ENCODE results near the gene MAGEA6. TPM values are rescaled to one million over a fixed set of nuclear protein-coding genes. Genes with fewer than 3 reads are reported as not detected.
"Not testable (repeated sequence)": the region's sequence is repeated elsewhere in the genome, so short reads cannot be mapped to it uniquely, and the experiment has no call there.

The MAGEA6 gene
- total and polyA plus RNA-seq, 4 donors = not detected

- Histone ChIP-seq H3K4me1 (ENCODE audit: control insufficient read depth in 5 of 5, insufficient read depth in 5 of 5, low read length in 5 of 5) (no peaks in the 10 kb centered on the region), H3K36me3 (ENCODE audit: control insufficient read depth in 4 of 4, insufficient read depth in 4 of 4, low read length in 4 of 4) (no peaks in the 10 kb centered on the region), H3K27me3 (ENCODE audit: control insufficient read depth in 3 of 3, insufficient read depth in 3 of 3, low read length in 2 of 3) (no peaks in the 10 kb centered on the region), H3K27ac (ENCODE audit: low read depth in 1 of 2, low read length in 1 of 2) (no peak overlapping the region), H3K4me3 (no peak overlapping the region), H3K9ac (ENCODE audit: insufficient read depth in 1 of 2, low read length in 2 of 2) (no peak overlapping the region), H3K9me3 (ENCODE audit: control insufficient read depth in 4 of 4, insufficient read depth in 3 of 4, low read length in 3 of 4) (peaks cover 0 to 3% (median 0%) of the 10 kb centered on the region in 4 donors)
- no peak for TF ChIP-seq CTCF (IDR thresholded peaks at IDR 0.05; ENCODE audit: control extremely low read depth, extremely low read depth)
- ATAC-seq (ENCODE audit: insufficient read depth, low FRiP score) (no peak), DNase-seq (no peak)
- 59 to 86% methylated on average over 1 to 2 of the region's 2 CpGs for WGBS, 2 donors
Observed at GRCh38 chrX:152735101-152735500, 34.4 kb downstream of the MAGEA6 start.

GRCh38 chrX:152734143-152734858, 35.2 kb downstream of the MAGEA6 start:
- H3K9ac ChIP-seq (ENCODE audit: insufficient read depth in 1 of 2, low read length in 2 of 2); ATAC-seq (ENCODE audit: insufficient read depth, low FRiP score); H3K27ac ChIP-seq (ENCODE audit: low read depth in 1 of 2, low read length in 1 of 2); H3K27me3 ChIP-seq (ENCODE audit: control insufficient read depth in 3 of 3, insufficient read depth in 3 of 3, low read length in 2 of 3); H3K4me3 ChIP-seq; DNase-seq; H3K36me3 ChIP-seq (ENCODE audit: control insufficient read depth in 4 of 4, insufficient read depth in 4 of 4, low read length in 4 of 4); H3K4me1 ChIP-seq (ENCODE audit: control insufficient read depth in 5 of 5, insufficient read depth in 5 of 5, low read length in 5 of 5); H3K9me3 ChIP-seq (ENCODE audit: control insufficient read depth in 4 of 4, insufficient read depth in 3 of 4, low read length in 3 of 4): not testable (repeated sequence)
- 88 to 93% methylated on average over 15 to 22 of the region's 22 CpGs for WGBS, 2 donors

- Histone ChIP-seq H3K9me3 (ENCODE audit: control insufficient read depth in 4 of 4, insufficient read depth in 3 of 4, low read length in 3 of 4) (peaks cover 0 to 3% (median 0%) of the 10 kb centered on the region in 4 donors), H3K27me3 (ENCODE audit: control insufficient read depth in 3 of 3, insufficient read depth in 3 of 3, low read length in 2 of 3) (no peaks in the 10 kb centered on the region), H3K9ac (ENCODE audit: insufficient read depth in 1 of 2, low read length in 2 of 2) (no peak within 1 kb of the TSS), H3K4me3 (no peak within 1 kb of the TSS), H3K36me3 (ENCODE audit: control insufficient read depth in 4 of 4, insufficient read depth in 4 of 4, low read length in 4 of 4) (no peaks in the 10 kb centered on the region), H3K4me1 (ENCODE audit: control insufficient read depth in 5 of 5, insufficient read depth in 5 of 5, low read length in 5 of 5) (no peaks in the 10 kb centered on the region), H3K27ac (ENCODE audit: low read depth in 1 of 2, low read length in 1 of 2) (no peak within 1 kb of the TSS)
- no peak for TF ChIP-seq CTCF (IDR thresholded peaks at IDR 0.05; ENCODE audit: control extremely low read depth, extremely low read depth)
- no peak for ATAC-seq (ENCODE audit: insufficient read depth, low FRiP score)
- DNase-seq = no peak
- 89 to 96% methylated on average over 18 to 21 of the region's 21 CpGs for WGBS, 2 donors
Observed at GRCh38 chrX:152733261-152733975, 36.1 kb downstream of the MAGEA6 start, which contains the start of the genes CSAG1 and MAGEA12. Gene CSAG1 (minus strand): TSS chrX:152733721. CDS start chrX:152732460, 1,261 bp downstream. Gene MAGEA12 (plus strand): TSS chrX:152733757. CDS start chrX:152736162, 2,405 bp downstream.

- H3K4me1 ChIP-seq (ENCODE audit: control insufficient read depth in 5 of 5, insufficient read depth in 5 of 5, low read length in 5 of 5) = no peaks in the 10 kb centered on the region
- no peak overlapping the region for H3K27ac ChIP-seq (ENCODE audit: low read depth in 1 of 2, low read length in 1 of 2)
- H3K27me3 ChIP-seq (ENCODE audit: control insufficient read depth in 3 of 3, insufficient read depth in 3 of 3, low read length in 2 of 3) = no peaks in the 10 kb centered on the region
- no peak for TF ChIP-seq CTCF (IDR thresholded peaks at IDR 0.05; ENCODE audit: control extremely low read depth, extremely low read depth)
- 67 to 76% methylated on average over 7 of the region's 7 CpGs for WGBS, 2 donors
- no peaks in the 10 kb centered on the region for H3K36me3 ChIP-seq (ENCODE audit: control insufficient read depth in 4 of 4, insufficient read depth in 4 of 4, low read length in 4 of 4)
- H3K4me3 ChIP-seq = no peak overlapping the region
- no peak overlapping the region for H3K9ac ChIP-seq (ENCODE audit: insufficient read depth in 1 of 2, low read length in 2 of 2)
- peaks cover 0 to 7% (median 3%) of the 10 kb centered on the region in 4 donors for H3K9me3 ChIP-seq (ENCODE audit: control insufficient read depth in 4 of 4, insufficient read depth in 3 of 4, low read length in 3 of 4)
- DNase-seq = no peak
- no peak for ATAC-seq (ENCODE audit: insufficient read depth, low FRiP score)
Observed at GRCh38 chrX:152725409-152725808, 44.1 kb downstream of the MAGEA6 start.

Data from lung (tissue), 12 donors.